LNCAP (cell line): ENCODE data around the gene PRICKLE2.

Experiments
- TF ChIP-seq, protein P1 (sequence below): fragments of 450-650 bp; IDR thresholded peaks from 2 replicates; pipeline ENCODE4 v1.5.1; 2017; ENCODE audit warnings: mild to moderate bottlenecking

Gene PRICKLE2

DNA sequence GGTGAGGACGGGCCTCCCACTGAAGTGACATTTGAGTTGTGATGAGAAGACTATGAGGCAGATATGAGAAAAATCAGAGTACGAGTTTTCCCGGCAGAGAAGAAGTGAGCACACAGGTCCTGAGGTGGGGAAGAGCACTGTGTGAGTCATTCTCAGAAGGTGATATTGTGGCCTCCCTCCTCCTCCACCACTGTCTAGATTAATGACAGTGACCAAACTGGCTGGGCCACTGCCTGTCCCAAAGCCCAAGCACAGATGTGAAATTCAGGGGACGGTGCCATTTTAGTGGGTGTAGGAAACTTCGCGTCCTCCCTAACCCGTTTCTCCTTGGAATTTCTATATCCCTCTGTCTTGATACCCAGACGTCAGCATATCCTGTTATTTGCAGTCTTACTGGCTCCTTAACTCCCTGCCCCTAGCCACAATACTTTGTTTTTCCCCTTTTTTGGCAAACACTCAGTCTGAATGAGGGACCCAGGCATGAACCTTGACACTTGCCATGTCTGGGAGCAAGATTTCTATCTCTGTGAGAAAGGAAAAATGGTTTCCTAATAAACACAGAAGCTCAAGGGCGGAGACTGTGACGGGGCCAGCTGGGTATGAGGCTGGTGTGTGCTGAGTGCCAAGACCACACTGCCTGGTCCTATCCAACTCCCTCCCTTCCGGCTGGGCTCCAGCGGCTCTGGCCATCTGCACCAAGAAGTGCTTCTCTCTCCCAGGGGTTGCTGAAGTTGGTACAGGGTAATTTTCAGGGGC, 15.2 kb downstream of the PRICKLE2 start:
- TF ChIP-seq, protein P1, sequence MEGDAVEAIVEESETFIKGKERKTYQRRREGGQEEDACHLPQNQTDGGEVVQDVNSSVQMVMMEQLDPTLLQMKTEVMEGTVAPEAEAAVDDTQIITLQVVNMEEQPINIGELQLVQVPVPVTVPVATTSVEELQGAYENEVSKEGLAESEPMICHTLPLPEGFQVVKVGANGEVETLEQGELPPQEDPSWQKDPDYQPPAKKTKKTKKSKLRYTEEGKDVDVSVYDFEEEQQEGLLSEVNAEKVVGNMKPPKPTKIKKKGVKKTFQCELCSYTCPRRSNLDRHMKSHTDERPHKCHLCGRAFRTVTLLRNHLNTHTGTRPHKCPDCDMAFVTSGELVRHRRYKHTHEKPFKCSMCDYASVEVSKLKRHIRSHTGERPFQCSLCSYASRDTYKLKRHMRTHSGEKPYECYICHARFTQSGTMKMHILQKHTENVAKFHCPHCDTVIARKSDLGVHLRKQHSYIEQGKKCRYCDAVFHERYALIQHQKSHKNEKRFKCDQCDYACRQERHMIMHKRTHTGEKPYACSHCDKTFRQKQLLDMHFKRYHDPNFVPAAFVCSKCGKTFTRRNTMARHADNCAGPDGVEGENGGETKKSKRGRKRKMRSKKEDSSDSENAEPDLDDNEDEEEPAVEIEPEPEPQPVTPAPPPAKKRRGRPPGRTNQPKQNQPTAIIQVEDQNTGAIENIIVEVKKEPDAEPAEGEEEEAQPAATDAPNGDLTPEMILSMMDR = no peak

DNA sequence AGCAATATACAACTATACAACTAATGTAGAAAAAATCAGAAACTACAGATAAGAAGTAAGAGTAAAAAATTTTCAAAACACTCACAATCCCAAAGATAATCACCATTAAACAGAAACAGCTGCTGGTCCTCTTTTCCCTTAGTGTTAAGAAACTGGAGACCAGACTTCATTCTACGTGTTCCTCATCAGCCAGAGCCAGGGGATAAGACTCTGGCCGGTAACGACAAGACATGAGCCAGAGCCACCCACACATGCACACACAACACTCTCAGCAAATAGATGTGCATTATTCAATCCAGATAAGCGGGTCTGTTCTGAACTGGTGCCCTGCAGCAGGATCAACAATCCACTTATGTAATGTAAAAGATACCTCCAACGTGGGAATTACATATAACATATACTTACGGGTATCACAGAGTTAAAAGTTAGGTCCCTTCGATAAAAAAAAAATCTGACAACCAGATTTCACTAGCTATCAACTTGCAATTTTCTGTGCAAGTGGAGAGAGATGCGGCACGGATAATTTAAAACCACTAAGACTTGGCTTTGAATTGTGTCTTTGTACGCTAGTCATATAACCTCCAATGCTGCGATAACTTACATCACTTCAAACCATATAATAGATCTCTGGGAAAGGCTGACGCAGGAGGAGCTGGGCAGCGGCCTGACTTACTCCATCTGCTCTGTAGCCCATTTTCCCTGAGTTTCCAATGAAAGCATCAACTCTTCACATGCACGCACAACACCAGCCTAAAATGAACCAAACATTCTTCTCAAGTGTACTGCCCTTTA, 17.8 kb downstream of the PRICKLE2 start:
- TF ChIP-seq, protein P1 = no peak

DNA sequence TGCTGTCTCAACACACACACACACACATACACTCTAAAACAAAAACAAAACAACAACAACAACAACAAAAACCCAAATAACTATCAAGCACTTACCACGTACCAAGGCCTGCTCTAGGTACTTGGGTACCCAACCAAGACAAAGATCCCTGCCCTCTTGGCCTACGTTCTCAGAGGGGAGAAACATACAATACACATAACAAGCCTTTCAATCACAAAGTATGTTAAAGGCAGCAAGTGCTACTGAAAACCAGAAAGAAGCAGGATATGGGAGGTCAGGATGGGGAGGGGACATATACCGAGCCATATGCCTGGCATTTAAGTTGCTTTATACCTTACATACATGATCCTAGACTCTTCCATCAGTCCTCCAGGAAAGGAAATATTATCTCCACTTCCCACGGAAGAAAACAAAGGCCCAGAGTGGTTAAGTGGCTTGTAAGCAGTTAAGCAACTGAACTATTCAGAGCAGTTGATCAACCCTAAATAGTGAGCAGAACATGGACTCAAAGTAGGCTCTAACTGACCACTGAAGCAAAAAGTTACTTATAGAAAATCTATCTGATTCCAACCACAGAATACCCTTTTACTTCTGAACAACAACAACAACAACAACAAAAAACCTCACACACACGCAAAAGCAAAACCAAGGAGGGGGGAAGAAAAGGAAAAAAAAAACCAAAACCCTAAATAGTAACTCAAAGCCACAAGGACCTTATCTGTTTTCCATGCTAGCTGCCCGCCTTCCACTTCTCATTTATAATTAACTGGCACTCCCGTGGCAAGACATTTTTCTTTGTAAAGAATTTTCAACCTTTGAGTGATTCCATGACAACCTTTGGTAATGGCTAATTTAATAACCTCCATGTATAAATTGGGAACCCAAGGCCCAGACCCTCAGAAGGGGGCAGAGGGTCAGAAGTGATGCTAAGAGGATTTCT, 21.0 kb downstream of the PRICKLE2 start:
- TF ChIP-seq, protein P1 = no peak

DNA sequence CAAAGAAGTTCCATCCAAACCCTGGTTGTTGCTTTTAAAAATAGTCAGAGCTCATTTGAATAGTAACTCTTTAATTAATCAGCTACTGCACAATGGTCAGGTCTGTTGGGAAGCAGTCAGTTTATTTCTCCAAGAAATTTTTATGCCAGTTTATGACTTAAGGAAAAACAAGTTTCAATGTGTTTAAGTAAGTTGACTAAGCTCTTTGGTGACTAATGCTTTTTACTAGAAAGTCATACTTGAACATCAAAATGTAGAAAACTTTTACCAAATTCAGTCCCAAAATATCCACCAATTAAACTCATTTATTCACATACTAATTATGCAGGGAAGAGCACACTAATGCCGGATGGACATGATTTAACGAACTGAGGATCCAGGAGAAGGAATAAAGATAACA, 22.1 kb downstream of the PRICKLE2 start:
- TF ChIP-seq, protein P1 = no peak

DNA sequence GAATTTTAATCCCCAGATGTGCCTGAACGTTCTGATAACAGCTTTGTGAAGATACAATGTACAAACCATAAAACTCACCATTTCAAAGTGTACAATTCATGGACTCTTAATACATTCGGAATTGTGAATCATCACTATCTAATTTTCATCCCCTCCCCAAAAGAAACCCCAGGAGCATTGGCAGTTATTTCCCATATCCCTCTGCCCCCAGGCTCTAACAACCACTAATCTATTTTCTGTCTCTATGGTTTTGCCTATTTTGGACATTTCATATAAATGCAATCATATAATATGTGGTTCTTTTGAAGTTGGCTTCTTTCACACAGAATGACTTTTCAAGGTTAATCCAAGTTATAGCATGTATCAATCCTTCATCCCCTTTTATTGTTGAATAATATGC, 25.3 kb downstream of the PRICKLE2 start:
- TF ChIP-seq, protein P1 = no peak

DNA sequence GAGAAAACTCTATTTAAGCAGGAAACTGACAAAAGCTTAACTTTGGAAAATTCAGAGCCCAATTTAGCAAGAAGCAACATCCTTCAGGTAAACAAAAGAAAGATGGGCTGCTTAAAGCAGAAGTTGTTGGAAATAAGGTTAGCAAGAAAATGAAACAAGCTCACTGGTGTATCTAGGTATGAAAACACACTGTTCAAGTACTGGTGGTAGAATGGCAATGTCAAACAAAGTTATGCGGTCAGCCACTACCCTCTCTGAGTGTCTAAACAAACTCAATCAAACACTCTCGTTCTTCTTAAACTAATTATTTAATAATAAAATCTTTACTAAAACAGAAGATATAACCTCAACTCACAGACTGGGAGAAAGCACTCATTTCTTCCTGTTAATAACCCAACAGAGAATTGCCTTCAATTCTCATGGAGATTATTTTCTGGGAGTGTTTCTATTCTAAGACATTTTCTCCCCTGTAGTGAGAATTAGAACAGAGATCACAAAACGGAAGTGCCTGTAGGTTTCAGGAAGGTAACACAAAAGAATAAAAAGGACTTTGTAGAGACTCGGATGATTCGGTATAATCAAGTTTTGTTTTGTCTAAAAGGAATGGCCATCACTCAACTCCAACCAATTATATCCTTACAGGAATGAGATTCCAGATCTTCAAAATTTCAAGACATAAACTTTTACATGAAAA, 28.9 kb downstream of the PRICKLE2 start:
- TF ChIP-seq, protein P1 = no peak

DNA sequence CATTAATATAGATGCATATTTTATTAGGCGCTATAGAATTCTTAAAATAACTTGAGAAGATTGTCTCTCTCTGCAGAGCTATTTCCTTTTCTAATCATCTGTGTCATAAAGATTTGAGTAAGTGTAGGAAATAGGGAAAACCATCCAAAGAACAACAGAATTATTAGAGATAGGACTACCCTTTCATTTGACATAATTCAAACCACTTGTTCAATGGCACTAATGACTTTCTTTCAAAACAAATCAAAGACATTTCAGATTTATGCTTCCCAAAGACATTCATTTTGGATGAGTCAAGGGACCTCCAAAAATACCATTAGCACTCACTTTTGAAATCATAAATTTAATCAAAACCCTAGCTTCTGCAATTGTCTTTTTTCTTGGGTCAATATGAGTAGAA, 29.5 kb downstream of the PRICKLE2 start:
- TF ChIP-seq, protein P1 = no peak
